GM04503 (cell line): Measurements from ENCODE around the gene SLC25A36.
"Not testable (repeated sequence)": the region's sequence is repeated elsewhere in the genome, so short reads cannot be mapped to it uniquely, and the experiment has no call there.

ENCODE experiments used
- DNase-seq: peaks from one replicate; pipeline ENCODE4 v3.0.0-alpha.2; 2012; ENCODE audit warnings: low read depth

Gene SLC25A36

DNA sequence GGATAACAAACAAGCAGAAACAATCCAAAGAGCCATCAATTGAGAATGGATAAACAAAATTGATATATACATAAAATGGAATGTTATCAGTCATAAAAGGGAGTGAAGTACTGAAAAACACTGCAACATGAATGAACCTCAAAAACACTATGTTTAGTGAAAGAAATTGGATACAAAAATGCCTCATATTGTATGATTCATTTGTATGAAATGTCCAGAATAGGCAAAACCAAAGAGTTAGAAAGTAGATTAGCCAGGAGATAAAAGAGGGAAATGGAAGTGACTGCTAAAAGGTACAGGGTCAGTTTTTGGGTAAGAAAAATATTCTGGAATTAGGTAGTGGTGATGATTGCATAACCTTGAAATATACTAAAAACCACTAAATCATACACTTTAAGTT lies 9.8 kb upstream of the SLC25A36 start:
- no peak for DNase-seq

DNA sequence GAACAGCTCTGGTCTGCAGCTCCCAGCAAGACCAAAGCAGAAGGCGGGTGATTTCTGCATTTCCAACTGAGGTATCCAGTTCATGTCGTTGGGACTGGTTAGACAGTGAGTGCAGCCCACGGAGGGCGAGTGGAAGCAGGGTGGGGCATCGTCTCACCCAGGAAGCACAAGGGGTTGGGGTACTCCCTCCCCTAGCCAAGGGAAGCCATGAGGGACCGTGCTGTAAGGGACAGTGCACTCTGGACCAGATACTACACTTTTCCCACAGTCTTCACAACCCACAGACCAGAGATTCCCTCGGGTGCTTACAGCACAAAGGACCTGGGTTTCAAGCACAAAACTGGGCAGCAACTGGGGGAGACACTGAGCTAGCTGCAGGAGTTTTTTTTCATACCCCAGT lies 8.5 kb upstream of the SLC25A36 start:
- DNase-seq = no peak

DNA sequence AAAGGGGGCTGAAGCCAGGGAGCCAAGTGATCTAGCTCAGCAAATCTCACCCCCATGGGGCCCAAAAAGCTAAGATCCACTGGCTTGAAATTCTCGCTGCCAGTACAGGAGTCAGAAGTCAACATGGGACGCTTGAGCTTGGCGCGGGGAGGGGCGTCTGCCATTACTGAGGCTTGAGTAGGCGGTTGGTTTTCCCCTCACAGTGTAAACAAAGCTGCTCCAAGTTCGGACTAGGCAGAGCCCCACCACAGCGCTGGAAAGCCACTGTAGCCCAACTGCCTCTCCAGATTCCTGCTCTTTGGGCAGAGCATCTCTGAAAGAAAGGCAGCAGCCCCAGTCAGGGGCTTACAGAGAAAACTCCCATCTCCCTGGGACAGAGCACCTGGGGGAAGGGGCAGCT lies 8.1 kb upstream of the SLC25A36 start:
- no peak for DNase-seq

DNA sequence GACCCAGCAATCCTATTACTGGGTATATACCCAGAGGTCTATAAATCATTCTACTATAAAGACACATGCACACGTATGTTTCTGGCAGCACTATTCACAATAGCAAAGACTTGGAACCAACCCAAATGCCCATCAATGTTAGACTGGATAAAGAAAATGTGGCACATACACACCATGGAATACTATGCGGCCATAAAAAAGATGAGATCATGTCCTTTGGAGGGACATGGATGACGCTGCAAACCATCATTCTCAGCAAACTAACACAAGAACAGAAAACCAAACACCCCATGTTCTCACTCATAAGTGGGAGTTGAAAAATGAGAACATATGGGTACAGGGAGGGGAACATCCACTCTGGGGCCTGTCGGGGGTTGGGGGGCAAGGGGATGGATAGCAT lies 2.3 kb upstream of the SLC25A36 start:
- not testable (repeated sequence) for DNase-seq

DNA sequence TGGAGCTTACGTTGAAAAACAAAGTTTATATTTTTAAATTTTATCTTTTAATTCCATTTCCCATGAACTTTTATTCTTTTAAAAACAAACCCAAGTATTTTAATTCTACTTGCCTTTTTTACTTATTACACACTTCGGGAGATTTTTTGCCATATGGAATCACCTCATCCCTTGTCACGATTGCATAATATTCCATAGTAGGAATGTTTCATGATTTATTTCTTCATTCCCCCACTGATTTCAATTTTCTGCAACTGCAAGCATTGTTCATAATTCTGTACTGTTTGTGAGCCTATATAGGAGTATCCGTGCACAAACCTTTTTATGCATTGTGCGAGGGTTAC lies 574 bp upstream of the SLC25A36 start:
- DNase-seq = no peak

DNA sequence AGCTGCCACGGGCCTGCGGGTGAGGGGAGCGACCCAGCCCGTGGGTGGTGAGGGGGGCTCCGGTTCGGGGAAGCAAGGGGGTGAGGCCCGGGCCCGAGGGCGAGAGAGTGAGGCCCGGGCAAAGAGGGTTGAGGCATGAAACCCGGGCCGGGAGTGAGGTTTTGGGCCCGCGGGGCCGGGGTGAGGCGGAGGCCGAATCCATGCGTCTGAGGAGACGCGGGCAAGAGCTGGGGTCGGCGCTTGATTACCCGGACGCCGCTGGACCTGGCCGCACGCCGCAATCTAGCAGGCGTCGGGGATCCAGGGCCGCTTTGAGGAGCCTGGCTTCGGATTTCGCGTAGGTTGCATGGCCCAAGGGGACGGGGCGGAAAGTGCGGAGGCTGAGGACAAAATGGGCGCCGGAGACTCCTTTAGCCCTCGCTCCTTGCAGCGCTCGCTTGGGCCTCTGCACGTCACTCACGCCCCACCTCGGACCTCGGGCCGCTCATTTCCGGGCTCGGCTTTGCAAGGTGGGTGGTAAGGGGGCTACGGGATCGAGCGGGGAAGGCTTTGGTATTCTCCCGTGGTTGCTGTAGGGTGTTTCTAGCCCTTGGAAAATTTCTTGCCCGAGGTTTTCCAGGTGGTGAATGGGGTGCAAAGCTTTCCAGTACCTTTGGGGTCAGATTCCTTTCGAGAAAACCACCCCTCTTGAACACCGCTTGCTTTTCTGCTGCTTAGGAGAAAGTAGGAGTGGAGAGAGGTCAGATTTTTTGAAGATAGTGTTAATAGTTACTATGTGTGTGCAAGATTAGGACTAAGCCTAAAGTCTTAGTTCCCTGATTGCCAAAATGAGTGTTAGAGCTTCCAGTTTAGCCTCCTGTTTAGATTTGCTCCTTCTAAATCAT lies 827 bp downstream of the SLC25A36 start:
- no peak for DNase-seq

DNA sequence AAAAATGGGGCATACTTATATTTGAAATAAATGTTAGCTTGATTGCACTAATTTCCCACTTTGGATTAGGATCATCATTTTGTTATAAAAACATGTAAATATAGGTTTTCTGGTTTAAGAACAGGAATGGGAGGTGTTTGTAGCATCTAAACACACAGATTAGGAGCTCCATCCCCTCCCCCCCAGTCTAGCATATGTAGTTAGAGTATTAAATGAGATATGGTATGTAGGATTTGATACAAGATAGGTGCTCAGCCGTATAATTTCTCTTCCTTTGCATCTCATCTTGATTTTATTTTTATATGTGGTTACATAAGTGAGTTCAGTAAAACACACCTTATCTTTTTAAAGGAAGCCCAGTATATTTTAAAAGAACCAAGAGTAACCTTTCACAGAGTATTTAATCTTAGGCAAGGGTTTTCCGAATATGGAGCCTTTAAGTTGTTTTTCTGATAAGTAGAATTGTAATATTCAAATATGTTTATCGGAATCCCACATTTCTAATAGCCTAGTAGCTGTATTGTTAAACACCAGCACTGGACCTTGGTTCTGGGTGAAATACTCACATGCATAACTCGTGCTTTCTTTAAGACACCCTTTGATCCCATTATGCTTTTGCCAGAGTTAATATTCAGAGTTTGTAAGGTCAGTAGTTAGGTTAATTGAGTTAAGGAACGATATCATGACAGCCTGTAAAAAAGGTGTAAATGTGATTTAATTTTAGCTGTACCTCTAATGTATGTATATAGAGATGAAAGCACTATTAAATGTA lies 2.3 kb downstream of the SLC25A36 start:
- no peak for DNase-seq

DNA sequence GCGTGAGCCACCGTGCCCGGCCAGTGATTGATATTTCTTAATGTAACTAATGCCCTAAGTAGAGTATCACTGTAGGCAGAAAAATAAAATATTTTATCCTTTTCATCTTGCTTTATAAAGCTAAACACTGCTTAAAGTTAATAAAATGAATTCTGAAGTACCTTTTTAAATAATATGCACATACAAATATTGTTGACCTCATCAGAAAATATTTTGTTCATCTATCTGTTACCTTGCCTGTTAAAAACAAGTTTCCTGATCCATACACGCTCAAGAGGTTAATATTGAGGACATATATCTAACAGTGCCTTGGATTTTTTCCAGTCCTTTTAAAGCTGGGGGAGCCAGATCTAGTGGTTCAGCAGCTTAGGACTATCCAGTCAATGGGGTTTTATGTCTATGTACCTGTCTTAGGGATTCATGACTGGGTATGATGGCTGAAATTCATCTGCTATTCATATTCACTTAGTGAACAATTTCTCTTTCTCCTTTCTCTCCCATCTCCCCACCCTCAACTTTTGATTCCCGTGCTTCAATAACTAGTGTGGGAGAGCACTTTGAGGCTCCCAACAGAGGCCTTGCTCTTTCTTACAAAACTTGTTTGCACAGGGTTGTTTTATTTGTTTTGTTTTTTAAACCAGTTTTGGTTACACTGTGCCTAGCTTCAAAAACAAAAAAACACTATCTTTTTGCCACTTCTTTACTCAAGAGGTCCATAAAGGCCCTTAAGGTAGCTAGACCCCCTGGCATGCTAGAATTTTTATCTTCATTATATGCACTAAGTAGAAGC lies 7.0 kb downstream of the SLC25A36 start:
- no peak for DNase-seq

DNA sequence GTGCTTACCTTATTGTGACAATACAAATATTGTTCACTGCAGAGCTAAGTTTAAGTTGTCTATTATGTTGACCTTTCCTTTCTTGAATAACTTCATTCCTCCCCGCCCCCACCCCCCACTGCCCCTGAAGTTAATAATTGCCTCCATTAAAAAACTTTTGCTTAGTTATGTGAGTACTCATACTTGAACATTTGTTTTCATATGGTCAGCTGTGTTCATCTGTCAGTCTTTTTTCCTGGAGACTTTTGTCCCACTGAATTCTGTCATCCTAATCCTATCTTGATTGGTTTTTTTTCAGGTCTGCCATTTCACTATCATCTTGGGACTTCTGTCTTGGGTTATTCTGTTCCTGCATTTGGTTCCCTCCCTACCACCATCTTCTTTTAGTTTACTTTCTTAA lies 8.5 kb downstream of the SLC25A36 start:
- no peak for DNase-seq

DNA sequence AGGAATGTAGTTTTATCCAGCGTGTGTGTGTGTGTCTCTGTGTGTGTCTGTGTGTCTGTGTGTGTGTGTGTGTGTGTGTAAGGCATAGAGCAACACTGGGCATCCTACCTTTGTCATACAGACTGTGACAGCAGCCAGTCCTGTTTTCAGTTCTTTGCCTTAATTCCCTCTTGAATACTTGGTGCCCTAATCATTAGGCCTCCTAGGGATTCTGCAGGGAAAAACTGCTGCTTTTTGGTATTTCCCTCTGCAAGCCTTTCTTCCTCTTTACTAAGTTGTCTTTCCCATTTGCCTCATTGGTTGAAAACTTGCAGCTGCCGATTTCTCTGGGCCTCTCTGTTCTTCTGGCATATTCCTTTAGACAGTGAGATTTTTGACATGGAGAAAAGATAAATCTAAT lies 9.2 kb downstream of the SLC25A36 start:
- no peak for DNase-seq

DNA sequence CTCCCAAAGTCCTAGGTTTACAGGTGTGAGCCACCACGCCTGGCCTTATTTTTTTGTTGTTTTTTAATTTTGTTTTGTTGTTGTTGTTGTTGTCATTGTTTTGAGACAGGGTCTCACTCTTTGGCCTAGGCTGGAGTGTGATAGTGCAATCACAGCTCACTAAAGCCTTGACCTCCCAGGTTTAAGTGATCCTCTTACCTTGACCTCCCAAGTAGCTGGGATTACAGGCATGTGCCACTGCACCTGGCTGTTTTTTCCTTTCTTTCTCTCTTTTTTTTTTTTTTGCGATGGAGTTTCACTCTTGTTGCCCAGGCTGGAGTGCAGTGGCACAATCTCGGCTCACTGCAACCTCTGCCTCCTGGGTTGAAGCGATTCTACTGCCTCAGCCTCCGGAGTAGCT lies 10.1 kb downstream of the SLC25A36 start:
- DNase-seq = not testable (repeated sequence)

DNA sequence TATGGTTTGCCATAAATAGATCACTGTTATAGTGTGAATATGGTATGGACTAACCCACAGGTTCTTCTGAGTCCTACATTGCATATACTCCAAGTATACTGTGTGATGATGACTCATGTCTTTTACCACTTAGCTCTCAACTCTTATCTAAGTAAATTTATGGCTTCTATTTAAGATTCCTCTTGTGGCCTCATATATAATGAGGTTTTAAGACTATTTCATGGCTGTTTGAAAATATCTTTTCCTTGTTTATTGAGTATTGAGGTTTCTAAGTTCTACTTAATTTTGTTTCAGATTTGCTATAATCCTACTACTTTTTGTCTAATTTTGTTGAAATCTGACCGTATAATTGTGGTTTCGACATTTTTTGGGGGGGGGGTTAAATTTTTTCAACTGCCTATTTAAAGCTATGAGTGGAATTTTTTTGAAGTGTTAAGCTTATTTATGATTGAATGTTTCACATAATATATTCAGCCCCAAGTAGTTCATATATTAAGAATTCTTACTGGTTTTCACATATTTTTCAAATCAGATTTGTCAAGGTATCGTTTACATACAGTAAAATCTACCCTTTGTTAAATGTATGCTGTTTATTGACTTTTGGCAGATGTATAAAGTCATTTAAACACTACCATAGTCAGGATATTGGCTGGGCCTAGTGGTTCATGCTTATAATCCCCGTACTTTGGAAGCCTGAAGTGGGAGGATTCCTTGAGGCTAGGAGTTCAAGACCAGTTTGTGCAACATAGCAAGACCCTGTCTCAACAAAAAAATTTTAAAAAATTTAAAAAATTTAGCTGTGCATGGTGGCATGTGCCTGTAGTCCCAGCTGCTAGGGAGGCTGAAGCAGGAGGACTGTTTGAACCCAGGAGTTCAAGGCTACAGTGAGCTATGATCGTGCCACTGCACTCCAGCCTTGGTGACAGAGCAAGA lies 11.7 kb downstream of the SLC25A36 start:
- no peak for DNase-seq

DNA sequence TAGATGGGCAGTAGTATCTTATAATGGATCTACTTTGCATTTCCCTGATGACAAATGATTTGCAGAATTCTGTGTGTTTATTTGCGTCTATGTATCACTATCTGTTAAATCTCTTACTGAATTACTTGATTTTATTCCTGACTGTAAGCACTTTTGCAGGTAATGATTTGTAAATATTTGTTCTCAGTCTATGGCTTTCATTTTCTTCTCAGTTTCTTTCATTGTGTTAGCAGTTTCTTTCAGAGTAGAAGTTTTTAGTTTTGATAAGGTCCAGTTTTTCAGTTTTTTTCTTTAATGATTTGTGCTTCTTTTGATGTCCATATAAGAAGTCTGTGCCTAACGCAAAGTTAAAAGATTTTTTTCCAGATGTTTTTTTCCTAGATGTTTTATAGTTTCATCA lies 12.9 kb downstream of the SLC25A36 start:
- DNase-seq = no peak

DNA sequence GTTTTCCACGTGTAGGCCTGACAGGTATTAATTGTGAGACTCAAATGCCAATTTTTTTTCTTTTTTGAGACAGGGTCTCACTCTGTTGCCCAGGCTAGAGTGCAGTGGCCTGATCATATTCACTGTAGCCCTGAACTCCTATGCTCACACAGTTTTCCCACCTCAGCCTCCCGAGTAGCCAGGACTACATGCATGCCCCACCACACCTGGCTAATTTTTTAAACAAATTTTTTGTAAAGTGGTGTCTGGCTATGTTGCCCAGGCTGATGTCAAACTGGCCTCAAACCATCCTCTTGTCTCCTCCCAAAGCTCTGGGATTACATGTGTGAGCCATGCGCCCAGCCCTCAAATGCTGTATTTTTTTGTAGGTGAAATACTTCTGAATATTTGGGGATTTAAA lies 14.0 kb downstream of the SLC25A36 start:
- DNase-seq = no peak

DNA sequence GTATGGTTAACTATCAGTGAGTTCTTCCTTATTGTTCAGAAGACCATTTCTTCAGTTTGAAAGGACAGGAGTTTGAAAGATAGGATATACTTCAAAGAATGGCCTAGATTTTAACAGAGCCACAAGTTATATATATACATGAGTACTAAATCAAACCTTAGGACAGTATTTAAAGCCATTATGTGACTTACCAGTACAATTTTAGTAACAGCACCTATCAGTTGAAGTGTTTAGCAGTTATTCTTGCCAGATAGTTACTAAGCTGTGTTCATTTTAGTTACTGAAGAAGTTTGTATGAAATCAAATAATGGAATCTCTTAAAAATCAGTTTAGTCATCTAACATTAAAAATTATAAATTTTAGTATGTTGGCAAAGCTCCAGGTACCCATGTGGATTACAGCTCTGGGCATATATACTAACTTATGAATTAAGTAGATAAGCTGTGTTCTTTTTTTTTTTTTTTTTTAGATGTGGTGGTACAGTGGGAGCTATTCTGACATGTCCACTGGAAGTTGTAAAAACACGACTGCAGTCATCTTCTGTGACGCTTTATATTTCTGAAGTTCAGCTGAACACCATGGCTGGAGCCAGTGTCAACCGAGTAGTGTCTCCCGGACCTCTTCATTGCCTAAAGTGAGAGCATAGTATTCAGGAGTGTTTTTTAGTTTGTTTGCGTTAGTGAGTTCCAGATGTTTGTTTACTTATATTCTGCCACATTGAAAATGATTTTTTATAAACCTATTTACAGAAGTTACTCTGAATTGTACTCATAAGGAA lies 14.6 kb downstream of the SLC25A36 start:
- DNase-seq = no peak

DNA sequence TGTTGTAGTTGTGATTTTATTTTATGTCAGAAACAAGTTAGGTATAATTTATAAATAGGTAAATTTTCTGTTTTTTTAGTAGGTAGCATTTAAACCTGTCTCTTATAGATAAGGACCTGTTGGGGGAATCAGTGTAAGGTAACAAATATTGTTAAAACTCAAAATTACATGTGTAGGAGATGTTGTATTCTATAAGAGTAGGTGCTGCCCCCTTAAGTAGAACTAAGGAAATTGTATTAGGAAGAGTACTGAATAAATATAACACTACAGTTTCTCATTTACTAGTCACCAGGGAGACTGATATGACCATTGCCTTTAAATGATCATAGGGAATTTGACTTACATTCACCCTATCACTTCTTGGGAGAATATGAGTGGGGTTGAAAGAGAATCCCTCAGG lies 31.2 kb downstream of the SLC25A36 start:
- DNase-seq = no peak

DNA sequence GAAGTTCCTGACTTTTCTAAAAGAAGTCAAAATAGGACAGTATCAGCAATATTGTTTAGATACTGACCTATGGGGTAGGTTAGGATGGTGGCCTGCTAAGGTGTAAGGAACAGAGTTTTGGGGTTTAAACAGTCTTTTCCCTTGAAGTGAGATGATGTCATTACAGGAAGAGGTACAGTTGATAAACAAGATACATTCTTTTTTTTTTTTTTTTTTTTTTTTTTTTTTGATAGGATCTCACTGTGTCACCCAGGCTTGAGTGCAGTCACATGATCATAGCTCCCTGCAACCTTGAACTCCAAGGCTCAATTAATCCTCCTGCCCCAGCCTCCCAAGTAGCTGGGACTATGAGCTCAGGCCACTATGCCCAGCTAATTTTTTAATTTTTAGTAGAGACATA lies 33.3 kb downstream of the SLC25A36 start:
- no peak for DNase-seq

DNA sequence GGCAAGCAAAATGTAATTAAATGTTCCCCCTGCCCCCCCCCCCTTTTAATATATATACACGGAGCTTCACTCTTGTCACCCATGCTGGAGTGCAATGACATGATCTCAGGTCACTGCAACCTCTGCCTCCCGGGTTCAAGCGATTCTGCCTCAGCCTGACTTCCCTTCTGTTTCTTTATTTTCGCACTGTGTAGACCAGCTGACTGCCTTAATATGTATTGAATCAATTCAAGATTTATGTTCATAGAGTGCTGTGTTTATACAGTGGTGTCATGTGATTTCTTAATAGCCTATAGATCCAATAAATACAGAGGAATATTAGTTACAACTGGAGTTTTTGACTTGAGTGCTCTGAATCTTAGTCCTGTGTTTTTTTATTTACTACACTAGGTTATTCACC lies 39.0 kb downstream of the SLC25A36 start:
- DNase-seq = no peak

DNA sequence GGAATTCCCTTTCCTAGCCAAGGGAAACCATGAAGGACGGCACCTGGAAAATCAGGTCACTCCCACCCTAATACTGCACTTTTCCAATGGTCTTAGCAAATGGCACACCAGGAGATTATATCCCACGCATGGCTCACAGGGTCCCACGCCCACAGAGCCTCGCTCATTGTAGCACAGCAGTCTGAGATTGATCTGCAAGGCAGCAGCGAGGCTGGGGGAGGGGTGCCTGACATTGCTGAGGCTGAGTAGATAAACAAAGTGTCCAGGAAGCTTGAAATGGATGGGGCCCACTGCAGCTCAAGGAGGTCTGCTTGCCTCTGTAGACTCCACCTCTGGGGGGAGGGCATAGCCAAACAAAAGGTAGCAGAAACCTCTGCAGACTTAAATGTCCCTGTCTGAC lies 46.2 kb downstream of the SLC25A36 start:
- not testable (repeated sequence) for DNase-seq

DNA sequence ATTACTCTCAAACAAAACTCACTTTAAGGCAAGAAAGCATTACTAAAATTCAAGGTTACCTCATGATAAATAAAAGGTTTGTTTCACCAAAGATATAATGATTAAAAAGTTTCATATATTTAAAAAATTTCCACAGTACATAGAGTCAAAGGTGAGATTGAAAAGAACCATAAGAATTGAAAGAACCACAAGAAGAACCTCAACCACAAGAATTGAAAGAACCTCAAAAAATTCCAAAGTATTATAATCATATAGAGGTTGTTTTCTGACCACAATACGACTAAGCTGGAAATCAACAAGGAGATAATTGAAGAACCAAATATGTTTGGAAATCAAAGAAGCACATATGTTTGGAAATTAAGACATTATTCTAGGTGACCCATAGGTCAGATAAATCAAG lies 52.7 kb downstream of the SLC25A36 start:
- DNase-seq = no peak

DNA sequence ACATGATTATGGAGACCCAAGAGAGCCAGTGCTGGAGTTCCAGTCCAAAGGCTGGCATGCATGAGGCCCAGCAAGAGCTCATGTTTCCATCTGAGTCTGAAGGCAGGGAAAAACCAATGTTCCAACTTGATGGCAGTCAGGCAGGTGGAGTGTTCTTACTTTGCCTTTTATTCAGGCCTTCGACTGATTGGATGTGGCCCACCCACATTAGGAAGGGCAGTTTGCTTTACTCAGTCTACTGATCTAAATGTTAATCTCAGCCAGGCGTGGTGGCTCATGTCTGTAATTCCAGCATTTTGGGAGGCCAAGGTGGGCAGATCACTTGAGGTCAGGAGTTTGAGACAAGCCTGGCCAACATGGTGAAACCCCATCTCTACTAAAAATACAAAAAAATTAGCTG lies 53.2 kb downstream of the SLC25A36 start:
- not testable (repeated sequence) for DNase-seq
